Sigmoid colon (tissue), 4 donors: ENCODE results near the gene KIAA1217.

Experiments used
- EP300 ChIP-seq, 4 donors: sonication (generic); formaldehyde crosslinking; IDR thresholded peaks; one replicate each; pipeline ENCODE4 v1.6.1; 2017; ENCODE audit warnings: antibody characterized with exemption in 4 of 4
- POLR2A ChIP-seq, 2 donors: fragments of 450-650 bp; IDR thresholded peaks; one replicate each; pipeline ENCODE4 v1.6.1; 2016; ENCODE audit warnings: antibody characterized with exemption in 2 of 2, mild to moderate bottlenecking in 2 of 2, moderate library complexity in 2 of 2
- TF ChIP-seq, protein P1 (sequence below), 4 experiments: fragments of 450-650 bp in 3 of 4; fragments of 200-600 bp in 1 of 4; IDR thresholded peaks; one replicate each; pipeline ENCODE4 v1.5.1; 2016 to 2019; ENCODE audit warnings: antibody characterized with exemption in 4 of 4, mild to moderate bottlenecking in 3 of 4, moderate library complexity in 2 of 4

DNA sequence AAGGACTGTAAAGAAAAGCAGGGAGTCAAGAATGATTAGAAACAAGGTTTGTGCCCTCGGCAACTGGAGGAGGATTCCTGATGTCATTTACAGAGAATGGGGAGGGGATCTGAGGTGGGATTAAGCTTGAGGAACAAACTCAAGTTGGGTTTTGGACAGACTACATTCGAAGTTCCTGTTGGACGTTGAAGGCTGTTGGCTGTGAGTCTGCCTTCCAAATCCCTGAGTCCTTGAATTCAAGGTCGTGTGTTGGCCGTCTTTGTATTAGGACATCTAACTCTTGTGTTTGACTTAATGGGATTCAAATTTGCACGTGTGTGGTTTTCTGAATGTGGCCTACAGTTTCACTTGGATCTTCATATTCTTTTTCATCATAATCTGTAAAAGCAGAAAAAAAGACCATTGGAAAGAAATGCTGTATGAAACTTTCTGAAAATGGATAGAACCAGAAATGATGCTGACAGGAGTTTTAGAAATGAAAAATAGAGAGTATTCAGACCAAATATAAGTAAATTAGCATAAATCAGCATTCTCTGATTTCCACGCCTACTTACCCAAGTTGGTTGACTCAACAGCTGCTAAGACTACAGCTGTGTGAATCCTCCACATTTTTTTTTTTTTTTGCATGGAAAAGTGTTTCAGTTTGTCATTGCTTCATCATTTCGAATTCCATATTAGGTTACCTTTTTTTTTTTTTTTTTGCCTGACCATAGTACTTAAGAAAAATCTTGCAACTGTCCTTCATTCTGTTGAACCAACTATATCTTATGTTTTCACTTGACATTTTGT, 94.8 kb downstream of the KIAA1217 start:
- TF ChIP-seq, protein P1, sequence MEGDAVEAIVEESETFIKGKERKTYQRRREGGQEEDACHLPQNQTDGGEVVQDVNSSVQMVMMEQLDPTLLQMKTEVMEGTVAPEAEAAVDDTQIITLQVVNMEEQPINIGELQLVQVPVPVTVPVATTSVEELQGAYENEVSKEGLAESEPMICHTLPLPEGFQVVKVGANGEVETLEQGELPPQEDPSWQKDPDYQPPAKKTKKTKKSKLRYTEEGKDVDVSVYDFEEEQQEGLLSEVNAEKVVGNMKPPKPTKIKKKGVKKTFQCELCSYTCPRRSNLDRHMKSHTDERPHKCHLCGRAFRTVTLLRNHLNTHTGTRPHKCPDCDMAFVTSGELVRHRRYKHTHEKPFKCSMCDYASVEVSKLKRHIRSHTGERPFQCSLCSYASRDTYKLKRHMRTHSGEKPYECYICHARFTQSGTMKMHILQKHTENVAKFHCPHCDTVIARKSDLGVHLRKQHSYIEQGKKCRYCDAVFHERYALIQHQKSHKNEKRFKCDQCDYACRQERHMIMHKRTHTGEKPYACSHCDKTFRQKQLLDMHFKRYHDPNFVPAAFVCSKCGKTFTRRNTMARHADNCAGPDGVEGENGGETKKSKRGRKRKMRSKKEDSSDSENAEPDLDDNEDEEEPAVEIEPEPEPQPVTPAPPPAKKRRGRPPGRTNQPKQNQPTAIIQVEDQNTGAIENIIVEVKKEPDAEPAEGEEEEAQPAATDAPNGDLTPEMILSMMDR (IDR thresholded peaks at IDR 0.05) = no peak
- TF ChIP-seq EP300 (IDR thresholded peaks at IDR 0.05) (no peak), POLR2A (IDR thresholded peaks at IDR 0.05) (no peak)
